ENCODE data around the gene ATP1B2.

GRCh38 chr17:7623661-7624060, 27.1 kb upstream of the ATP1B2 start:
- TF ChIP-seq CTCF (IDR thresholded peaks at IDR 0.05; ENCODE audit: low read depth, low read length, poor library complexity, severe bottlenecking), result no peak
- TF ChIP-seq EZH2phosphoT487 (IDR thresholded peaks at IDR 0.05; ENCODE audit: borderline replicate concordance, low read length), result no peak
